Upper lobe of left lung (tissue), 4 donors: ENCODE measurements around the gene FAM13B.

Experiments
- CTCF ChIP-seq, 6 experiments: fragments of 450-650 bp in 4 of 6; fragments of 200-600 bp in 2 of 6; sonication (generic) in 2 of 6; IDR thresholded peaks; one replicate each; pipeline ENCODE4 v1.5.1; 2016 to 2019; ENCODE audit warnings: antibody characterized with exemption in 6 of 6
- EP300 ChIP-seq, 4 donors: sonication (generic); formaldehyde crosslinking; IDR thresholded peaks; one replicate each; pipeline ENCODE4 v1.5.1; 2017; ENCODE audit warnings: antibody characterized with exemption in 4 of 4, control low read depth in 2 of 4
- POLR2A ChIP-seq, 4 donors: fragments of 450-650 bp; IDR thresholded peaks; one replicate each; pipeline ENCODE4 v1.5.1; 2016 to 2017; ENCODE audit warnings: antibody characterized with exemption in 4 of 4, mild to moderate bottlenecking in 2 of 4

- TF ChIP-seq POLR2A (IDR thresholded peaks at IDR 0.05) (no peak), CTCF (IDR thresholded peaks at IDR 0.05) (no peak), EP300 (IDR thresholded peaks at IDR 0.05) (no peak)
Measured at GRCh38 chr5:137902408-137903133, 130.3 kb downstream of the FAM13B start.
